HCT116 (cell line): Measurements from ENCODE around the gene UBA5.

Source experiments
- CTCF ChIP-seq, 3 experiments: fragments of 200-600 bp in 1 of 3; sonication (generic) in 1 of 3; IDR thresholded peaks in 2 of 3; conservative IDR thresholded peaks in 1 of 3; 2 replicates each; pipeline ENCODE4 v1.5.1; 2012 to 2017; ENCODE audit warnings: low read depth in 2 of 3, low read length in 2 of 3, antibody characterized with exemption in 1 of 3, borderline replicate concordance in 1 of 3, control low read depth in 1 of 3, mild to moderate bottlenecking in 1 of 3, mixed read lengths in 1 of 3, mixed run types in 1 of 3, moderate library complexity in 1 of 3; ENCODE audit not compliant: insufficient read depth in 1 of 3
- FOSL1 ChIP-seq: IDR thresholded peaks from 2 replicates; pipeline ENCODE4 v1.6.1; 2012; ENCODE audit warnings: low read depth
- MAX ChIP-seq: IDR thresholded peaks from 2 replicates; pipeline ENCODE4 v1.6.1; 2012
- POLR2A ChIP-seq: IDR thresholded peaks from 2 replicates; pipeline ENCODE4 v1.7.0; 2011; ENCODE audit warnings: borderline replicate concordance; ENCODE audit not compliant: insufficient read depth, insufficient read length; ENCODE audit errors: extremely low read depth
- POLR2AphosphoS5 ChIP-seq: IDR thresholded peaks from 2 replicates; pipeline ENCODE4 v1.6.1; 2011; ENCODE audit warnings: mild to moderate bottlenecking, low read depth, low read length, moderate library complexity
- ZNF274 ChIP-seq: fragments of 200-500 bp; sonication (Bioruptor generic); IDR thresholded peaks from 2 replicates; pipeline ENCODE4 v1.6.1; 2014; ENCODE audit warnings: mild to moderate bottlenecking, low read depth, low read length, inconsistent platforms

- no peak for TF ChIP-seq POLR2A
- TF ChIP-seq MAX: no peak
- TF ChIP-seq POLR2AphosphoS5: no peak
- no peak for TF ChIP-seq FOSL1
- no peak for TF ChIP-seq ZNF274
- no peak for TF ChIP-seq CTCF (IDR thresholded peaks at IDR 0.05 in 2 of 3, conservative IDR thresholded peaks at IDR 0.05 in 1 of 3; ENCODE audit: borderline replicate concordance in 1 of 3, insufficient read depth in 1 of 3, low read depth in 2 of 3, low read length in 2 of 3)
These were observed 25.1 kb upstream of the UBA5 start for GRCh38 chr3:132635052-132635451.
